ENCODE data around the gene CORO2A. TPM values are rescaled to one million over a fixed set of nuclear protein-coding genes. Genes with fewer than 3 reads are reported as not detected.
A peak's percentile ranks its signal among the peaks of the same experiment; 100 is the strongest.

The CORO2A gene
- total and polyA plus RNA-seq, 2 of the 13 experiments (the other 11 are each of a cell fraction or from before 2014, with no cell fraction given), result 14.4 to 15.3 TPM

DNA sequence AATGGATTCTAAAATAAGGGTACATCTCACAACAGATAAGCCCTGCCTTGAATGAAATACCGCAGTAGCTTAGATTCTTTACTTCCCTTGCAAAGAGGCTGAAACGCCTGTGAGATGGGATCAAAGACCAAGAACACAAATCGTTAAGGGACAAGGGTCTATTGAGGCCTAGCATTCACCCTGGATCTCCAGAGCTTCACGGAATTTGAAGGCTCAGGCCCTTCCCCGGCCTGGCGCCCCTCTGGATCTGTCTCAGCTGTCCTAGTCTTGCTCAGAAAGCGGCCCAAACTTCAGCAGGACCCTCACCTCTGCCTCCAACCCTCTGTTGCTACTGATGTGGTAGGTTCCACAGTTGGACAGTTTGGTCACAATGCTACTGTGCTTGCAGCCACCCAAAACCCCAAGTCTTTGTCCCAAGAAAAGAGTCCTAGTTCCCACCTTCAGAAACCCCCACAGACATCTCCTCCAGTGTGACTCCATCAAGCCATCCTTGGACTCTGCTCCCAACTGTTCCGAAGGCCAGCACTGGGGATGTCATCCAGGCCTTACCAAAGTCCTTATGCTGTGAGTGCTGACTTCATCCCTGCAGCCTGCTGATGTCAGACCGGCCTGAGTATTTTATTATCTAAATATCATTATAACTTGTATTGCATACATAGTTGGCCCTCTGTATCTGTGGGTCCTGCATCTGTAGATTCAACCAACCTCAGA lies 9.4 kb downstream of the CORO2A start (continued):
- no peak for TF ChIP-seq ETV5 (CRISPR knock-in tag; IDR thresholded peaks at IDR 0.05; ENCODE audit: borderline replicate concordance)
- TF ChIP-seq ATAD3A (CRISPR knock-in tag; IDR thresholded peaks at IDR 0.05), result no peak
- TF ChIP-seq ZFP62 (CRISPR knock-in tag; IDR thresholded peaks at IDR 0.05), result no peak
- TF ChIP-seq NCOR1 (IDR thresholded peaks at IDR 0.05; ENCODE audit: borderline replicate concordance, low read length), result peak; percentile 49; the same call in 1 of the 2 replicates
- TF ChIP-seq, protein P1, sequence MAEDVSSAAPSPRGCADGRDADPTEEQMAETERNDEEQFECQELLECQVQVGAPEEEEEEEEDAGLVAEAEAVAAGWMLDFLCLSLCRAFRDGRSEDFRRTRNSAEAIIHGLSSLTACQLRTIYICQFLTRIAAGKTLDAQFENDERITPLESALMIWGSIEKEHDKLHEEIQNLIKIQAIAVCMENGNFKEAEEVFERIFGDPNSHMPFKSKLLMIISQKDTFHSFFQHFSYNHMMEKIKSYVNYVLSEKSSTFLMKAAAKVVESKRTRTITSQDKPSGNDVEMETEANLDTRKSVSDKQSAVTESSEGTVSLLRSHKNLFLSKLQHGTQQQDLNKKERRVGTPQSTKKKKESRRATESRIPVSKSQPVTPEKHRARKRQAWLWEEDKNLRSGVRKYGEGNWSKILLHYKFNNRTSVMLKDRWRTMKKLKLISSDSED (CRISPR knock-in tag; IDR thresholded peaks at IDR 0.05), result no peak
- peak; percentile 36; the same call in 1 of the 2 replicates for TF ChIP-seq ZNF652 (CRISPR knock-in tag; IDR thresholded peaks at IDR 0.05; ENCODE audit: borderline replicate concordance, low read depth)
- TF ChIP-seq, protein P2, sequence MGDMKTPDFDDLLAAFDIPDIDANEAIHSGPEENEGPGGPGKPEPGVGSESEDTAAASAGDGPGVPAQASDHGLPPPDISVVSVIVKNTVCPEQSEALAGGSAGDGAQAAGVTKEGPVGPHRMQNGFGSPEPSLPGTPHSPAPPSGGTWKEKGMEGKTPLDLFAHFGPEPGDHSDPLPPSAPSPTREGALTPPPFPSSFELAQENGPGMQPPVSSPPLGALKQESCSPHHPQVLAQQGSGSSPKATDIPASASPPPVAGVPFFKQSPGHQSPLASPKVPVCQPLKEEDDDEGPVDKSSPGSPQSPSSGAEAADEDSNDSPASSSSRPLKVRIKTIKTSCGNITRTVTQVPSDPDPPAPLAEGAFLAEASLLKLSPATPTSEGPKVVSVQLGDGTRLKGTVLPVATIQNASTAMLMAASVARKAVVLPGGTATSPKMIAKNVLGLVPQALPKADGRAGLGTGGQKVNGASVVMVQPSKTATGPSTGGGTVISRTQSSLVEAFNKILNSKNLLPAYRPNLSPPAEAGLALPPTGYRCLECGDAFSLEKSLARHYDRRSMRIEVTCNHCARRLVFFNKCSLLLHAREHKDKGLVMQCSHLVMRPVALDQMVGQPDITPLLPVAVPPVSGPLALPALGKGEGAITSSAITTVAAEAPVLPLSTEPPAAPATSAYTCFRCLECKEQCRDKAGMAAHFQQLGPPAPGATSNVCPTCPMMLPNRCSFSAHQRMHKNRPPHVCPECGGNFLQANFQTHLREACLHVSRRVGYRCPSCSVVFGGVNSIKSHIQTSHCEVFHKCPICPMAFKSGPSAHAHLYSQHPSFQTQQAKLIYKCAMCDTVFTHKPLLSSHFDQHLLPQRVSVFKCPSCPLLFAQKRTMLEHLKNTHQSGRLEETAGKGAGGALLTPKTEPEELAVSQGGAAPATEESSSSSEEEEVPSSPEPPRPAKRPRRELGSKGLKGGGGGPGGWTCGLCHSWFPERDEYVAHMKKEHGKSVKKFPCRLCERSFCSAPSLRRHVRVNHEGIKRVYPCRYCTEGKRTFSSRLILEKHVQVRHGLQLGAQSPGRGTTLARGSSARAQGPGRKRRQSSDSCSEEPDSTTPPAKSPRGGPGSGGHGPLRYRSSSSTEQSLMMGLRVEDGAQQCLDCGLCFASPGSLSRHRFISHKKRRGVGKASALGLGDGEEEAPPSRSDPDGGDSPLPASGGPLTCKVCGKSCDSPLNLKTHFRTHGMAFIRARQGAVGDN (CRISPR knock-in tag; IDR thresholded peaks at IDR 0.05), result peak; percentile 56
- no peak for TF ChIP-seq FOXP1 (IDR thresholded peaks at IDR 0.05)
- TF ChIP-seq FOXP1 (CRISPR knock-in tag; IDR thresholded peaks at IDR 0.05), result peak; percentile 41; the same call in 1 of the 2 replicates
- no peak for TF ChIP-seq ZNF30 (CRISPR knock-in tag; IDR thresholded peaks at IDR 0.05)
- TF ChIP-seq ZFX (CRISPR knock-in tag; IDR thresholded peaks at IDR 0.05; ENCODE audit: low read depth), result peak; percentile 77
- no peak for TF ChIP-seq SRSF4 (IDR thresholded peaks at IDR 0.05; ENCODE audit: low read depth, low read length, poor library complexity, severe bottlenecking)
- TF ChIP-seq ZNF614 (CRISPR knock-in tag; IDR thresholded peaks at IDR 0.05; ENCODE audit: borderline replicate concordance), result no peak
- TF ChIP-seq, protein P3, sequence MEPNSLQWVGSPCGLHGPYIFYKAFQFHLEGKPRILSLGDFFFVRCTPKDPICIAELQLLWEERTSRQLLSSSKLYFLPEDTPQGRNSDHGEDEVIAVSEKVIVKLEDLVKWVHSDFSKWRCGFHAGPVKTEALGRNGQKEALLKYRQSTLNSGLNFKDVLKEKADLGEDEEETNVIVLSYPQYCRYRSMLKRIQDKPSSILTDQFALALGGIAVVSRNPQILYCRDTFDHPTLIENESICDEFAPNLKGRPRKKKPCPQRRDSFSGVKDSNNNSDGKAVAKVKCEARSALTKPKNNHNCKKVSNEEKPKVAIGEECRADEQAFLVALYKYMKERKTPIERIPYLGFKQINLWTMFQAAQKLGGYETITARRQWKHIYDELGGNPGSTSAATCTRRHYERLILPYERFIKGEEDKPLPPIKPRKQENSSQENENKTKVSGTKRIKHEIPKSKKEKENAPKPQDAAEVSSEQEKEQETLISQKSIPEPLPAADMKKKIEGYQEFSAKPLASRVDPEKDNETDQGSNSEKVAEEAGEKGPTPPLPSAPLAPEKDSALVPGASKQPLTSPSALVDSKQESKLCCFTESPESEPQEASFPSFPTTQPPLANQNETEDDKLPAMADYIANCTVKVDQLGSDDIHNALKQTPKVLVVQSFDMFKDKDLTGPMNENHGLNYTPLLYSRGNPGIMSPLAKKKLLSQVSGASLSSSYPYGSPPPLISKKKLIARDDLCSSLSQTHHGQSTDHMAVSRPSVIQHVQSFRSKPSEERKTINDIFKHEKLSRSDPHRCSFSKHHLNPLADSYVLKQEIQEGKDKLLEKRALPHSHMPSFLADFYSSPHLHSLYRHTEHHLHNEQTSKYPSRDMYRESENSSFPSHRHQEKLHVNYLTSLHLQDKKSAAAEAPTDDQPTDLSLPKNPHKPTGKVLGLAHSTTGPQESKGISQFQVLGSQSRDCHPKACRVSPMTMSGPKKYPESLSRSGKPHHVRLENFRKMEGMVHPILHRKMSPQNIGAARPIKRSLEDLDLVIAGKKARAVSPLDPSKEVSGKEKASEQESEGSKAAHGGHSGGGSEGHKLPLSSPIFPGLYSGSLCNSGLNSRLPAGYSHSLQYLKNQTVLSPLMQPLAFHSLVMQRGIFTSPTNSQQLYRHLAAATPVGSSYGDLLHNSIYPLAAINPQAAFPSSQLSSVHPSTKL (CRISPR knock-in tag; IDR thresholded peaks at IDR 0.05), result peak; percentile 61
- TF ChIP-seq TBL1XR1 (IDR thresholded peaks at IDR 0.05; ENCODE audit: borderline replicate concordance, low read length, partially characterized antibody), result no peak
- TF ChIP-seq ZEB1 (IDR thresholded peaks at IDR 0.05; ENCODE audit: insufficient replicate concordance, low read depth), result no peak
- TF ChIP-seq SMAD3 (CRISPR knock-in tag; IDR thresholded peaks at IDR 0.05), result no peak
- 0 out of 2 replicates have a peak, but pooled peaks have one; percentile 22 for TF ChIP-seq TARDBP (CRISPR knock-in tag; IDR thresholded peaks at IDR 0.05)
- TF ChIP-seq, protein P4, sequence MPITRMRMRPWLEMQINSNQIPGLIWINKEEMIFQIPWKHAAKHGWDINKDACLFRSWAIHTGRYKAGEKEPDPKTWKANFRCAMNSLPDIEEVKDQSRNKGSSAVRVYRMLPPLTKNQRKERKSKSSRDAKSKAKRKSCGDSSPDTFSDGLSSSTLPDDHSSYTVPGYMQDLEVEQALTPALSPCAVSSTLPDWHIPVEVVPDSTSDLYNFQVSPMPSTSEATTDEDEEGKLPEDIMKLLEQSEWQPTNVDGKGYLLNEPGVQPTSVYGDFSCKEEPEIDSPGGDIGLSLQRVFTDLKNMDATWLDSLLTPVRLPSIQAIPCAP (CRISPR knock-in tag; IDR thresholded peaks at IDR 0.05; ENCODE audit: low read depth), result no peak
- TF ChIP-seq ZSCAN25 (CRISPR knock-in tag; IDR thresholded peaks at IDR 0.05), result peak; percentile 84
- no peak for TF ChIP-seq ATM (IDR thresholded peaks at IDR 0.05; ENCODE audit: borderline replicate concordance)

Data from HepG2 (cell line).